ENCODE data around the gene SLC7A6.

Gene SLC7A6

DNA sequence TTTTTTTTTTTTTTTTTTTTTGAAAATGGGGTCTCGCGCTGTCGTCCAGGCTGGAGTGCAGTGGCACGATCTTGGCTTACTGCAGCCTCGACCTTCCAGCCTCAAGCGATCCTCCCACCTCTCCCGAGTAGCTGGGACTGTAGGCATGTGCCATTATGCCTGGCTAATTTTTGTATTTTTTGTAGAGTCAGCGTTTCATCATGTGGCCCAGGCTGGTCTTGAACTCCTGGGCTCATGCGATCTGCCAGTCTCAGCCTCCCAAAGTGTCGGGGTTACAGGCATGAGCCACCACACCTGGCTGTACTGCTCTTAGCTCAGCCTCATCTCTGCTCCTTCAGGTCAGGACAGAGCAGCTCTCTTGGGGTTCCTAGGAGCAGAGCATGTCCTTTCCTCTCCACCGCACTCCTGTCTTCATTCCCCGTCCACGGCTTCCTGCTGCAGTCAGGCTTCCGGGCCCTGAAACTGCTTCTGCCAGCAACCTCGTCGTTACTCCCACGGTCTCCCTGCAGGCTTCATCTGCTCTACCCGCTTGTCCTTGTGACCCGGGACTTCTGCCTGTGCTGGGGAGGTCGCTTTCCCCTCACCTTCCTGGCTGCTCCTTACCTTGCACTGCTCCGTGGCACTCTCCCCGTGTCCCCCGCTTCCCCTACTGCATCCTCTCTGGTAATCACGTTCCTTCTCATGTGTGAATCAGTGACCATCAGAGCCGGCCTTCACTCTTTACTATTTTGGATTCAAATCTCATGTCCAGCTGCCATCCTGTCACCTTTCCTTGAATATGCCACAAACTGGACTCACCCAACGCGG lies 84.5 kb downstream of the SLC7A6 start:
- DNase-seq, result no peak

- DNase-seq, result no peak
These were observed 85.6 kb downstream of the SLC7A6 start for GRCh38 chr16:68349838-68350410.

DNA sequence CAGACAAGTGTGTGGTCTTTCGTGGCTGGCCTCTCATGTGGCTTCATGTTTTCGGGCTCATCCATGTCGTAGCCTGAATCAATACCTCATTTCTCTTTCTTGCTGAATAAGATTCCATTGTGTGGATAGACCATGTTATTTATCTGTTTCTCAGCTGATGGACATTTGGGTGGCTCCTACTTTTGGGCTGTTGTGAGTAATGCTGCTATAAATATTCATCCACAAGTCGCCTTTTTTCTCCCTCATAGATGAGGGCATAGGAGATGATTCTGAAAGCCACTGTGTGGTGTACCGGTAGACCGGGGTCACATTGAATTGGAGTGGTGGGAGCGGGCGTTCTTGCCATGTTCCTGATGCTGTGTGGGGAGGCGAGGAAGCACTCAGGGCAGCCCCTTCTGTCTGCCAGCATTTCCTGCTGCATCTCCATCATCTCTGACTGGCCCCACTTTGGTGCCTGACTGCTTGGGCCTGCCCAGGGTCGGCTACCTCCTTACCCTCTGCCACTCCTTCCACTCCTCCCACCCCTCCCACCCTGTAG lies 86.6 kb downstream of the SLC7A6 start:
- no peak for DNase-seq
